ENCODE results near the gene POLR3E. TPM values are rescaled to one million over a fixed set of nuclear protein-coding genes. Genes with fewer than 3 reads are reported as not detected.

POLR3E gene
- total and polyA plus RNA-seq, 2 donors (not counting 3 experiments of a cell fraction or from before 2014, with no cell fraction given): 48.3 to 62.2 TPM

GRCh38 chr16:22315979-22316378 lies 18.8 kb downstream of the POLR3E start:
- ChIA-PET CTCF (no interaction called here), POLR2A (no interaction called here)
- no peak overlapping the region for H3K4me3 ChIP-seq (replicated peaks in 1 of 3; ENCODE audit: insufficient read depth in 1 of 3, low read depth in 1 of 3, low read length in 3 of 3)
- BruUV-seq (replicated peaks): no TSS peak
- H4K20me1 ChIP-seq (replicated peaks; ENCODE audit: control insufficient read depth, extremely low read depth, insufficient read depth, low read length): no peaks in the 10 kb centered on the region
- H3K9me3 ChIP-seq (replicated peaks; ENCODE audit: control insufficient read depth, insufficient read depth, low read length): no peaks in the 10 kb centered on the region
- no peaks in the 10 kb centered on the region for H3K79me2 ChIP-seq (ENCODE audit: control insufficient read depth, insufficient read depth, low read length)
- peaks cover 6 to 28% of the 10 kb centered on the region in 2 experiments for H3K36me3 ChIP-seq (ENCODE audit: control insufficient read depth in 2 of 2, extremely low read depth in 1 of 2, insufficient read depth in 2 of 2, low read length in 2 of 2)
- FAIRE-seq: peak; percentile 43
- no peak for TF ChIP-seq JUN (IDR thresholded peaks at IDR 0.05; ENCODE audit: borderline replicate concordance, insufficient read depth, insufficient read length, low read depth)
- no peak for TF ChIP-seq MAX (IDR thresholded peaks at IDR 0.05; ENCODE audit: insufficient read depth, insufficient read length)
- no peak for TF ChIP-seq FOS (IDR thresholded peaks at IDR 0.05; ENCODE audit: borderline replicate concordance, insufficient read depth, low read length)
- TF ChIP-seq MYC (IDR thresholded peaks at IDR 0.05; ENCODE audit: low read depth, low read length): no peak
- TF ChIP-seq POLR2A (IDR thresholded peaks at IDR 0.05; ENCODE audit: low read depth, low read length): no peak
- no peak for TF ChIP-seq CTCF (IDR thresholded peaks at IDR 0.05; ENCODE audit: extremely low read depth in 1 of 2, insufficient read depth in 1 of 2, low read depth in 1 of 2, low read length in 2 of 2)
- TF ChIP-seq GATA2 (IDR thresholded peaks at IDR 0.05; ENCODE audit: insufficient read depth, insufficient read length, low read depth, low read length): no peak
- no peak for TF ChIP-seq POLR2AphosphoS5 (IDR thresholded peaks at IDR 0.05; ENCODE audit: insufficient read depth, low read depth, low read length)
- TF ChIP-seq EZH2 (IDR thresholded peaks at IDR 0.05; ENCODE audit: borderline replicate concordance, low read depth, low read length, severe bottlenecking): no peak
- H2AFZ ChIP-seq (ENCODE audit: low read depth, low read length): no peak overlapping the region
- peaks cover 12% of the 10 kb centered on the region for H3K4me1 ChIP-seq (ENCODE audit: control insufficient read depth, extremely low read depth, insufficient read depth, low read length)
- intact Hi-C loops (cut with micrococcal nuclease) (no loop called here), dilution Hi-C loops (cut with MboI; ENCODE audit: extremely low pct_ligation_motif_present, low sequenced_read_pairs) (no loop called here)
- H3K27me3 ChIP-seq (ENCODE audit: control insufficient read depth in 2 of 2, insufficient read depth in 2 of 2, low read length in 2 of 2): no peaks in the 10 kb centered on the region
- DNase-seq (ENCODE audit: low read depth, low spot score): no peak
- no peak overlapping the region for H3K4me2 ChIP-seq (ENCODE audit: insufficient read depth, low read length)
- no peak overlapping the region for H3K27ac ChIP-seq (ENCODE audit: insufficient read depth, low read depth, low read length)
- H3K9ac ChIP-seq (replicated peaks; ENCODE audit: extremely low read depth, insufficient read depth, low read length): no peak overlapping the region
- H3K9me1 ChIP-seq (replicated peaks; ENCODE audit: control insufficient read depth, extremely low read depth, insufficient read depth, low read length): no peaks in the 10 kb centered on the region
